HG02588 (cell line): Measurements from ENCODE around the gene RS1.

ENCODE experiments used
- ATAC-seq: cut with Tn5 transposase; IDR thresholded peaks from one replicate; pipeline ENCODE4 v1.9.1; 2021; ENCODE audit warnings: mild to moderate bottlenecking, moderate library complexity; ENCODE audit not compliant: unreplicated experiment

The RS1 gene

GRCh38 chrX:18607966-18608365, 63.9 kb downstream of the RS1 start:
- no peak for ATAC-seq

GRCh38 chrX:18598413-18598812, 73.5 kb downstream of the RS1 start:
- no peak for ATAC-seq

- ATAC-seq, result no peak
These were observed 75.8 kb downstream of the RS1 start for GRCh38 chrX:18596096-18596495.

GRCh38 chrX:18594079-18594478, 77.8 kb downstream of the RS1 start:
- ATAC-seq, result no peak

- ATAC-seq, result no peak
These were observed 80.1 kb downstream of the RS1 start for GRCh38 chrX:18591834-18592233.
